ENCODE results near the gene ARID2.

The ARID2 gene

GRCh38 chr12:45801625-45802024 is 72.1 kb downstream of the ARID2 start:
- TF ChIP-seq, protein P1, sequence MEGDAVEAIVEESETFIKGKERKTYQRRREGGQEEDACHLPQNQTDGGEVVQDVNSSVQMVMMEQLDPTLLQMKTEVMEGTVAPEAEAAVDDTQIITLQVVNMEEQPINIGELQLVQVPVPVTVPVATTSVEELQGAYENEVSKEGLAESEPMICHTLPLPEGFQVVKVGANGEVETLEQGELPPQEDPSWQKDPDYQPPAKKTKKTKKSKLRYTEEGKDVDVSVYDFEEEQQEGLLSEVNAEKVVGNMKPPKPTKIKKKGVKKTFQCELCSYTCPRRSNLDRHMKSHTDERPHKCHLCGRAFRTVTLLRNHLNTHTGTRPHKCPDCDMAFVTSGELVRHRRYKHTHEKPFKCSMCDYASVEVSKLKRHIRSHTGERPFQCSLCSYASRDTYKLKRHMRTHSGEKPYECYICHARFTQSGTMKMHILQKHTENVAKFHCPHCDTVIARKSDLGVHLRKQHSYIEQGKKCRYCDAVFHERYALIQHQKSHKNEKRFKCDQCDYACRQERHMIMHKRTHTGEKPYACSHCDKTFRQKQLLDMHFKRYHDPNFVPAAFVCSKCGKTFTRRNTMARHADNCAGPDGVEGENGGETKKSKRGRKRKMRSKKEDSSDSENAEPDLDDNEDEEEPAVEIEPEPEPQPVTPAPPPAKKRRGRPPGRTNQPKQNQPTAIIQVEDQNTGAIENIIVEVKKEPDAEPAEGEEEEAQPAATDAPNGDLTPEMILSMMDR (IDR thresholded peaks at IDR 0.05; ENCODE audit: low read depth, low read length), result no peak
- no peak overlapping the region for H3K4me3 ChIP-seq (ENCODE audit: low read depth, low read length)

GRCh38 chr12:45803111-45803510 is 73.6 kb downstream of the ARID2 start:
- TF ChIP-seq, protein P1 (IDR thresholded peaks at IDR 0.05; ENCODE audit: low read depth, low read length), result no peak

DNA sequence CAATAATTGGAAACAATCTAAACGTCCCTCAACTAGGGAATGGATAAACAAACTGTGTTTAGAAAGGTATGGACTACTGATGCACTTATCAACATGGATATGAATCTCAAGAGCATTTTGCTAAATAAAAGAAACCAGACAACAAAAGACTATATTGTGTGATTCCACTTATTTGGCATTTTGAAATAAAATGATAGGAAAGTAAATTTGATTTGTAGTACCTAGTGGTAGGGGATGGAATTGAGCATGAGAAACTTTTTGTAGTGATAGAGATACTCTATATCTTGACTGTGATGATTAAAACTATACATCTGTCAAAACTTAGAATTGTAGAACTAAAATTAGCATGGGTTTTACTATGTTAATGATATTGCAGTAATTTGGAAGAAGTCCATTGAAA is 87.1 kb downstream of the ARID2 start:
- TF ChIP-seq, protein P1 (IDR thresholded peaks at IDR 0.05; ENCODE audit: low read depth, low read length), result no peak
- no peak overlapping the region for H3K4me3 ChIP-seq (ENCODE audit: low read depth, low read length)

More at GRCh38 chr12:45803111-45803510, 73.6 kb downstream of the ARID2 start:
- H3K4me3 ChIP-seq (ENCODE audit: low read depth, low read length), result no peak overlapping the region

GRCh38 chr12:45827974-45828373 is 98.5 kb downstream of the ARID2 start:
- TF ChIP-seq, protein P1 (IDR thresholded peaks at IDR 0.05; ENCODE audit: low read depth, low read length), result no peak
- no peak overlapping the region for H3K4me3 ChIP-seq (ENCODE audit: low read depth, low read length)

- TF ChIP-seq, protein P1 (IDR thresholded peaks at IDR 0.05; ENCODE audit: low read depth, low read length), result no peak
- no peak overlapping the region for H3K4me3 ChIP-seq (ENCODE audit: low read depth, low read length)
These were observed 98.9 kb downstream of the ARID2 start for GRCh38 chr12:45828402-45828801.

- TF ChIP-seq, protein P1 (IDR thresholded peaks at IDR 0.05; ENCODE audit: low read depth, low read length), result no peak
- no peak overlapping the region for H3K4me3 ChIP-seq (ENCODE audit: low read depth, low read length)
These were observed 102.1 kb downstream of the ARID2 start for GRCh38 chr12:45831590-45831989.

- TF ChIP-seq, protein P1 (IDR thresholded peaks at IDR 0.05; ENCODE audit: low read depth, low read length), result no peak
- H3K4me3 ChIP-seq (ENCODE audit: low read depth, low read length), result no peak overlapping the region
These were observed 103.9 kb downstream of the ARID2 start for GRCh38 chr12:45833401-45833800.
